Measurements from ENCODE around the gene IQCK. TPM values are rescaled to one million over a fixed set of nuclear protein-coding genes. Genes with fewer than 3 reads are reported as not detected.

IQCK gene
- total RNA-seq, 1 experiment from 2014 or later, result 5.3 TPM

- no peak for DNase-seq (ENCODE audit: low read depth, low spot score)
- in situ Hi-C loops (cut with HindIII; ENCODE audit: low pct_unique_long_range_greater_than_20kb, low sequenced_read_pairs), result no loop called here
Measured at GRCh38 chr16:19878757-19879156, 160.7 kb downstream of the IQCK start.

DNA sequence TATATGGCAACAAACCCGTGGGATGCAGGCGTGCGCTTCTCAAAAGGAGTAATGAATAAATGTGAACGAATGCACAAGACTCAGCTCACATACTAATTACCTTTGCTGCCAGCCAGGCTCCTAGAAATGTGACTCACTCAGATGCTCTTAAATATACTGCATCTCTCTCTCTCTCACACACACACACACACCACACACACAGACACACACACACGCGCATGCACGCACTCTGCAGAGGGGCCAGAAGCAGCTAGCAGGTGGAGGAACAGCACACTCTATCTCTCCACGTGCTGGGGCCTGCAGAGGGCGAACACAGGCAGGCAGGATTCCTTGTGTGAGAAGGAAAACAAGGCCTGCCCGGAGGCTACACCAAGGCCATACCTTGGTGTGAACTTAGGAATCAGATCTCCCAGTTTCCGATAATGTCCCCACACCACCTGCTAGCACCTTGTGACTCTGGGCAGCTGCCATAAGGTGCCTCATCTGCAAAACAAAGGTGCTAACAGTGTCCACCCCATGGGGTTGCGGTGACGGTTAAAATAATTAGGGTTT lies 161.2 kb downstream of the IQCK start:
- no peak for DNase-seq (ENCODE audit: low read depth, low spot score)
- in situ Hi-C loops (cut with HindIII; ENCODE audit: low pct_unique_long_range_greater_than_20kb, low sequenced_read_pairs), result no loop called here

GRCh38 chr16:19881028-19881427 lies 163.0 kb downstream of the IQCK start:
- in situ Hi-C loops (cut with HindIII; ENCODE audit: low pct_unique_long_range_greater_than_20kb, low sequenced_read_pairs), result no loop called here
- DNase-seq (ENCODE audit: low read depth, low spot score), result no peak

- in situ Hi-C loops (cut with HindIII; ENCODE audit: low pct_unique_long_range_greater_than_20kb, low sequenced_read_pairs), result no loop called here
- DNase-seq (ENCODE audit: low read depth, low spot score), result no peak
Measured at GRCh38 chr16:19881783-19882182, 163.7 kb downstream of the IQCK start.

GRCh38 chr16:19882186-19882585 lies 164.1 kb downstream of the IQCK start:
- DNase-seq (ENCODE audit: low read depth, low spot score), result no peak
- in situ Hi-C loops (cut with HindIII; ENCODE audit: low pct_unique_long_range_greater_than_20kb, low sequenced_read_pairs), result no loop called here

- in situ Hi-C loops (cut with HindIII; ENCODE audit: low pct_unique_long_range_greater_than_20kb, low sequenced_read_pairs), result no loop called here
- no peak for DNase-seq (ENCODE audit: low read depth, low spot score)
Measured at GRCh38 chr16:19882646-19883045, 164.6 kb downstream of the IQCK start.

GRCh38 chr16:19883296-19883965 lies 165.4 kb downstream of the IQCK start:
- DNase-seq (ENCODE audit: low read depth, low spot score), result peak; percentile 40
- in situ Hi-C loops (cut with HindIII; ENCODE audit: low pct_unique_long_range_greater_than_20kb, low sequenced_read_pairs), result no loop called here

DNA sequence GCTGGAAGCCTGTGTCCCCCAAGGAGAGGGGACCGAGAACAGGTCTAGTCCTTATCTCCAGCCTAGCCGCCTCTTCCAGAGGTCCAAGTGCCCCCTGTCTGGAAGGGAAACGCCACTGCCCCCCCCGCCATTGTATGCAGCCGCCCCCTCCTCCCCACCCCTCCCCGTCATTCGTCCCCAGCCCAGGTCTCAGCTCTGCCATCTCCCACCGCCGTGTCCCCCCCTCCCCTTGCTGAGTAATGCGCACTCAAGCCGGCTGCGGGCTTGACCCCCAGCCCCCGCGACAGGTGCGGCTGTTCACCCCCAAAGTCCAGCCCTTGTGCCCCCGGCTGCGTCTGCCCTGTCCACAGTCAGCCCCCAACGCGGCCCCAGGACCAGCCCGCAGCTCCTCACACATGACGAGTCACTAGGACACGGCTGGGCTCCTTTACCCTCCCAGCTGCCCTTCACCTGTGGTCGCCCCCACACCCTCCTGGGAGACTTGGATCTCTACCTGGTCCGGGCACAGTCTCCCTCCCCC lies 166.0 kb downstream of the IQCK start:
- in situ Hi-C loops (cut with HindIII; ENCODE audit: low pct_unique_long_range_greater_than_20kb, low sequenced_read_pairs), result no loop called here
- DNase-seq (ENCODE audit: low read depth, low spot score), result no peak

DNA sequence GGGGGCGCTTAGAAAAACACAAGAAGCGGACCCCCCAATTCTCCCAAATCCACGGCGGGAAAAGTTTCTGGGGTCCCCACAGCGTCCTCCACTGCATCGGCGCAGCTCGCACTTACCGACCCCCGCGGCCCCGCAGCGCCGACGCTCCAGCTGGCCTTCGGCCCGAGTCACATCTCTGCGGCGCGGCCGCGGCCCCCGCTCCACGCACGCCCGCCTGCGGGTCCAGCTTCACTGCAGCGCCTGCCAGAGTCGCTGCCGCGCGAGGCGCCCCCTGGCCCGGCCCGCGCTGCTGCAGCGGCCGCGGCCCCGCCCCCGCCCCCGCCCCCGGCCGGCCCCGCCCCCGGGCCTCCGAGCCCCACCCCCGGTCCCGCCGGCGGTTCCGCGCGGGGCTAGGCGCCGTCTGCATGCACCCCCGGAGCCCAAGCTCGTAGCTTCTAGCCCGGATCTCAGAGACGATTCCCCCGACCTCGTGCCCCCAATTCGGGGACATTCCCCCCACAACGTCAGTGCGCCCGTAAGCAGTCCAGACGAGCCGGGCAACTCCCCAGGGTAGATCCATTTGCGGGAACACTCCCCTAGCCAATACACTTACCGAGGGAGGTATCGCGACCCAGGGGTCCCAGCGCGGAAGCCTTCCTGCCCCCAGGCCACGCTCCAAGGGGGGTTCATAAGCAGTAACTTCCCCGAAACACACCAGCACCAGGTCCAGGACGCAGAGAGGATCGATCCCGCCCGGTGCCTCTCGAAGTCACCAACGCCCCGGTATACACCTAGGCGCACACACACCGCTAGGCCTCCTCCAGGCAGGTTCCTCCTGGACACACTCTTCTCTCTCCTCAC lies 166.8 kb downstream of the IQCK start, which contains the start of gene GPRC5B:
Gene GPRC5B, minus strand, starts transcription at position 238 of the 840 bp plus-strand sequence. CDS start 12,003 bp downstream, outside the sequence.
- in situ Hi-C loops (cut with HindIII; ENCODE audit: low pct_unique_long_range_greater_than_20kb, low sequenced_read_pairs), result no loop called here
- DNase-seq (ENCODE audit: low read depth, low spot score), result peak; percentile 39

- no peak for DNase-seq (ENCODE audit: low read depth, low spot score)
- in situ Hi-C loops (cut with HindIII; ENCODE audit: low pct_unique_long_range_greater_than_20kb, low sequenced_read_pairs), result no loop called here
Measured at GRCh38 chr16:19885451-19886072, 167.5 kb downstream of the IQCK start.

GRCh38 chr16:19886073-19886941 lies 168.2 kb downstream of the IQCK start:
- in situ Hi-C loops (cut with HindIII; ENCODE audit: low pct_unique_long_range_greater_than_20kb, low sequenced_read_pairs), result no loop called here
- peak; percentile 87 for DNase-seq (ENCODE audit: low read depth, low spot score)

DNA sequence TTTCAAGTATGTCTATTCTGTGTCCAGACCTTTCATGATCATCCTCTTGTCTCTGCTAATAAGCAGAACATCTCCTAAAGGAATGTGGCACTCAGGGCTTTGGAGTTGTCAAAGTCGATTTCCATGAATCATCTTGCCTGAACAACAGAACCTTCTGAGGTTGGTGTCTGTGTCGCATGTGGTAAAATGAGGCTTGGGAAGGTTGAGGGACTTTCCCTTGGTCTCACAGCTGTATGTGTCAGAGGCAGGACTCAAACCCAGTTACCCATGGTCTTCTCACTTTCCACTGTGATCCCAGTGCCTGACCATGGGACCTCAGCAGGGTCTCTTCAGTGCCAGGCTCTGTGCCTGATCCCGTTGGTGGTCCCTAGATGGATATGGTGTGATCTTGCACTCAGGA lies 170.8 kb downstream of the IQCK start:
- in situ Hi-C loops (cut with HindIII; ENCODE audit: low pct_unique_long_range_greater_than_20kb, low sequenced_read_pairs), result no loop called here
- no peak for DNase-seq (ENCODE audit: low read depth, low spot score)

GRCh38 chr16:19890901-19891300 lies 172.8 kb downstream of the IQCK start:
- in situ Hi-C loops (cut with HindIII; ENCODE audit: low pct_unique_long_range_greater_than_20kb, low sequenced_read_pairs), result no loop called here
- no peak for DNase-seq (ENCODE audit: low read depth, low spot score)

DNA sequence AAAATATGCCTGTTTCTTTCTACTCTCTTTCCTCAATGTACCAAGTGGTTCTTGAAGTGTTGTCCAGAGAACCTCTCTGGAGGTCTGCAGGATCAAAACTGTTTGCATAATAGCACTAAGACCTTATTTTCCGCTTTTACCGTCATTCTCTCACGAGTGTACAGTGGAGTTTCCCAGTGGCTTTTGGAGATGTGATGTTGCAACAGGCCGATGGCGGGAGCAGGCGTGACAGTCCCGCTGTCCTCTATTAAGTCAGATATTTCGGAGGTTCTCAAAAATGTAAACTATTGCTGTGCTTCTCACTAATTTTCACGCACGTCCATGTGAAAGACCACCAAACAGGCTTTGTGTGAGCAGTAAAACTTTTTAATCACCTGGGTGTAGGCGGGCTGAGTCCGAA lies 174.8 kb downstream of the IQCK start:
- in situ Hi-C loops (cut with HindIII; ENCODE audit: low pct_unique_long_range_greater_than_20kb, low sequenced_read_pairs), result no loop called here
- no peak for DNase-seq (ENCODE audit: low read depth, low spot score)

GRCh38 chr16:19894586-19894985 lies 176.5 kb downstream of the IQCK start:
- no peak for DNase-seq (ENCODE audit: low read depth, low spot score)
- in situ Hi-C loops (cut with HindIII; ENCODE audit: low pct_unique_long_range_greater_than_20kb, low sequenced_read_pairs), result no loop called here

DNA sequence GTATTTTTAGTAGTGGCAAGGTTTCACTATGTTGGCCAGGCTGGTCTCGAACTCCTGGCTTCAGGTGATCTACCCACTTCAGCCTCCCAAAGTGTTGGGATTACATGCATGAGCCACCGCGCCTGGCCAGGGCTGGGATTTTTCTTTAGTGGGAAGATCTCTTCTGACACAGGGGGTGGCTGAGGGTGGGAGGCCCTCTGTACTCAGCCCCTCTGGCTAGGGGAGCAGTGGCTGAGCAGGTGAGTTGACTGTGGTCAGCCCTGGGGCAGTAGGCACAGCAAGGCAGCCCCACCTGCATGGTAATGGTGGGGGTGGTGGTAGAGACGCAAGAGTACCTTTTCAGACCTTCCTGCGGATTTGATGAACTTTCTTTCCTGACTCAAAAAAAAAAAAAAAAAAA lies 178.9 kb downstream of the IQCK start:
- DNase-seq (ENCODE audit: low read depth, low spot score), result no peak
- in situ Hi-C loops (cut with HindIII; ENCODE audit: low pct_unique_long_range_greater_than_20kb, low sequenced_read_pairs), result no loop called here

DNA sequence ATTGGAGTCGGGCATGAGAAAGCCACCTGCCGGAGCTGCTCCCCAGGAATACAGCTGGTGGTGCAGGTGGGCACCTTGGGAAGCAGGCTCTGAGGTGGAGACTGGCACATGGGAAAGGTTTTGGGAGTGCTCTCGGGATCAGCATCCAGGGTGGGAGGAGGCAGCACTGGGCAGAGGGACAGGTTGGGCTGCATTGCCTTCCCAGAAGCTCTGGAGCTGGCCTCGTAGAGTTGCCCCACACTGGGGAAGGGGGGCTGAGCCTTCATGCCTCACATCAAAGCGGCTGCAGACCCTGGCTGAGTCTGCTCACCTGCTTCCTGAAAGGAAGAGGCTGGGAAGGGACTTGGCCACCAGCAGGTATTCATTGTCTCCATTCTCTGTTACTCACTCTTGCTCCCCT lies 180.1 kb downstream of the IQCK start:
- no peak for DNase-seq (ENCODE audit: low read depth, low spot score)
- in situ Hi-C loops (cut with HindIII; ENCODE audit: low pct_unique_long_range_greater_than_20kb, low sequenced_read_pairs), result no loop called here
